Endothelial cell of umbilical vein (primary cell): ENCODE data around the gene SLC16A8. TPM values are rescaled to one million over a fixed set of nuclear protein-coding genes. Genes with fewer than 3 reads are reported as not detected.

Experiments used
- BruUV-seq: library from RNA; stranded (reverse); fragments of 400-500 nt; replicated peaks from 2 replicates; lab custom pipeline; 2021; lab: Mats Ljungman, UMichigan
- CTCF ChIA-PET: fragments of 300-600, 350-600 bp; sonication (Branson Sonifier 250); formaldehyde crosslinking; loops from one replicate; lab custom pipeline; 2021; ENCODE audit warnings: antibody characterized with exemption, inconsistent platforms; lab: Charles Lee
- POLR2A ChIA-PET: fragments of 300-600, 350-600 bp; sonication (Branson Sonifier 250); formaldehyde crosslinking; loops from one replicate; lab custom pipeline; 2021; ENCODE audit warnings: antibody characterized with exemption, inconsistent platforms; lab: Charles Lee
- DNase-seq: peaks from one replicate; pipeline ENCODE4 v3.0.0-alpha.2; 2011; ENCODE audit warnings: low read depth, low spot score
- FAIRE-seq: peaks from 2 replicates; lab custom pipeline; 2011; peaks lifted over from hg19 to GRCh38; lab: Jason Lieb, UNC
- H2AFZ ChIP-seq: 2 replicates; pipeline ENCODE4 v1.6.0; 2012; ENCODE audit warnings: low read depth, low read length, control low read depth, inconsistent platforms
- H3K27ac ChIP-seq: 2 replicates; pipeline ENCODE4 v1.5.1; 2011; ENCODE audit warnings: low read depth, mild to moderate bottlenecking, control low read depth, low read length, moderate library complexity; ENCODE audit not compliant: insufficient read depth
- H3K27me3 ChIP-seq, 2 experiments: 2 replicates each; pipeline versions ENCODE4 v1.6.0 to v1.6.1; 2011; ENCODE audit warnings: low read length in 2 of 2, mixed read lengths in 1 of 2; ENCODE audit not compliant: control insufficient read depth in 2 of 2, insufficient read depth in 2 of 2
- H3K36me3 ChIP-seq, 2 experiments: 2 replicates in 1 of 2; 3 replicates in 1 of 2; pipeline ENCODE4 v1.5.1; 2011; ENCODE audit warnings: low read length in 2 of 2, mild to moderate bottlenecking in 1 of 2, moderate library complexity in 1 of 2; ENCODE audit not compliant: control insufficient read depth in 2 of 2, insufficient read depth in 2 of 2; ENCODE audit errors: extremely low read depth in 1 of 2
- H3K4me1 ChIP-seq: 3 replicates; pipeline ENCODE4 v1.5.1; 2011; ENCODE audit warnings: mild to moderate bottlenecking, low read length; ENCODE audit not compliant: control insufficient read depth, insufficient read depth; ENCODE audit errors: extremely low read depth
- H3K4me2 ChIP-seq: 2 replicates; pipeline ENCODE4 v1.6.1; 2011; ENCODE audit warnings: low read length, control low read depth, mixed read lengths; ENCODE audit not compliant: insufficient read depth
- H3K4me3 ChIP-seq, 3 experiments: fragments of 200-600 bp in 1 of 3; sonication (generic), shearing (Covaris generic) in 1 of 3; replicated peaks in 1 of 3; 2 replicates each; pipeline ENCODE4 v1.5.1; 2011 to 2016; ENCODE audit warnings: control low read depth in 3 of 3, low read length in 3 of 3, mild to moderate bottlenecking in 2 of 3, inconsistent platforms in 1 of 3, low read depth in 1 of 3, moderate library complexity in 1 of 3; ENCODE audit not compliant: insufficient read depth in 1 of 3
- H3K79me2 ChIP-seq: 2 replicates; pipeline ENCODE4 v1.6.0; 2012; ENCODE audit warnings: low read length, inconsistent platforms; ENCODE audit not compliant: control insufficient read depth, insufficient read depth
- H3K9ac ChIP-seq: replicated peaks from 2 replicates; pipeline ENCODE3; 2011; ENCODE audit warnings: low read length, control low read depth; ENCODE audit not compliant: insufficient read depth; ENCODE audit errors: extremely low read depth
- H3K9me1 ChIP-seq: replicated peaks from 3 replicates; pipeline ENCODE4 v1.6.0; 2011; ENCODE audit warnings: mild to moderate bottlenecking, low read length; ENCODE audit not compliant: control insufficient read depth, insufficient read depth; ENCODE audit errors: extremely low read depth
- H3K9me3 ChIP-seq: replicated peaks from 2 replicates; pipeline ENCODE4 v1.5.1; 2012; ENCODE audit warnings: low read length, inconsistent platforms; ENCODE audit not compliant: control insufficient read depth, insufficient read depth
- H4K20me1 ChIP-seq: replicated peaks from 2 replicates; pipeline ENCODE3; 2011; ENCODE audit warnings: mild to moderate bottlenecking, low read length; ENCODE audit not compliant: control insufficient read depth, insufficient read depth; ENCODE audit errors: extremely low read depth
- EZH2 ChIP-seq: IDR thresholded peaks from 2 replicates; pipeline ENCODE4 v1.6.1; 2012; ENCODE audit warnings: borderline replicate concordance, low read depth, mild to moderate bottlenecking, moderate library complexity, low read length, inconsistent platforms; ENCODE audit not compliant: severe bottlenecking
- FOS ChIP-seq: IDR thresholded peaks from 2 replicates; pipeline ENCODE4 v1.6.1; 2011; ENCODE audit warnings: mild to moderate bottlenecking, low read length, moderate library complexity, borderline replicate concordance; ENCODE audit not compliant: insufficient read depth
- GATA2 ChIP-seq: IDR thresholded peaks from 2 replicates; pipeline ENCODE4 v1.7.0; 2011; ENCODE audit warnings: low read depth, mild to moderate bottlenecking, moderate library complexity, mixed read lengths, low read length; ENCODE audit not compliant: insufficient read length, insufficient read depth
- JUN ChIP-seq: IDR thresholded peaks from 2 replicates; pipeline ENCODE4 v1.6.1; 2011; ENCODE audit warnings: borderline replicate concordance, low read depth; ENCODE audit not compliant: insufficient read length, insufficient read depth
- MYC ChIP-seq: IDR thresholded peaks from one replicate; pipeline ENCODE4 v1.6.1; 2011; ENCODE audit warnings: mild to moderate bottlenecking, low read depth, low read length
- POLR2A ChIP-seq: IDR thresholded peaks from 2 replicates; pipeline ENCODE4 v1.6.1; 2012; ENCODE audit warnings: low read depth, mild to moderate bottlenecking, control low read depth, low read length
- POLR2AphosphoS5 ChIP-seq: IDR thresholded peaks from 2 replicates; pipeline ENCODE4 v1.6.1; 2012; ENCODE audit warnings: low read depth, mild to moderate bottlenecking, control low read depth, low read length, moderate library complexity; ENCODE audit not compliant: insufficient read depth
- dilution Hi-C: fragments of 300-500 bp; cut with MboI; formaldehyde crosslinking; loops from one replicate; pipeline ENCODE4 v1.15.0; 2019; ENCODE audit warnings: low sequenced_read_pairs; ENCODE audit not compliant: extremely low pct_ligation_motif_present
- intact Hi-C: fragments of 100-400 bp; cut with micrococcal nuclease; formaldehyde crosslinking; loops from one replicate; pipeline ENCODE4 v1.10.0; 2022
- polyA plus RNA-seq, 4 experiments: library from polyadenylated mRNA; depleted of rRNA in 3 of 4; stranded (reverse) in 3 of 4; unstranded in 1 of 4; fragments of >200 nt; gene quantifications; 2 replicates each; pipeline versions ENCODE4 v1.2.1 to v1.2.3, GENCODE V29; 2011 to 2012; ENCODE audit warnings: missing spikeins in 1 of 4
- total RNA-seq: library from RNA; stranded (reverse); gene quantifications from 2 replicates; pipeline ENCODE4 v1.2.3, GENCODE V29; 2021
- TF ChIP-seq, protein P1 (sequence below), 2 donors: IDR thresholded peaks; 1 replicate in 1 of 2; 2 replicates in 1 of 2; pipeline ENCODE4 v1.5.1; 2011; ENCODE audit warnings: low read length in 2 of 2, mild to moderate bottlenecking in 2 of 2, moderate library complexity in 2 of 2, control low read depth in 1 of 2, inconsistent platforms in 1 of 2, low read depth in 1 of 2; ENCODE audit not compliant: insufficient read depth in 1 of 2; ENCODE audit errors: extremely low read depth in 1 of 2
- TF ChIP-seq, protein P2 (sequence below): IDR thresholded peaks from 2 replicates; pipeline ENCODE4 v1.6.1; 2011; ENCODE audit not compliant: insufficient read depth, insufficient read length

SLC16A8 gene
- total and polyA plus RNA-seq, 2 donors (not counting 3 experiments of a cell fraction or from before 2014, with no cell fraction given), result 0.14 TPM; not detected in 1

DNA sequence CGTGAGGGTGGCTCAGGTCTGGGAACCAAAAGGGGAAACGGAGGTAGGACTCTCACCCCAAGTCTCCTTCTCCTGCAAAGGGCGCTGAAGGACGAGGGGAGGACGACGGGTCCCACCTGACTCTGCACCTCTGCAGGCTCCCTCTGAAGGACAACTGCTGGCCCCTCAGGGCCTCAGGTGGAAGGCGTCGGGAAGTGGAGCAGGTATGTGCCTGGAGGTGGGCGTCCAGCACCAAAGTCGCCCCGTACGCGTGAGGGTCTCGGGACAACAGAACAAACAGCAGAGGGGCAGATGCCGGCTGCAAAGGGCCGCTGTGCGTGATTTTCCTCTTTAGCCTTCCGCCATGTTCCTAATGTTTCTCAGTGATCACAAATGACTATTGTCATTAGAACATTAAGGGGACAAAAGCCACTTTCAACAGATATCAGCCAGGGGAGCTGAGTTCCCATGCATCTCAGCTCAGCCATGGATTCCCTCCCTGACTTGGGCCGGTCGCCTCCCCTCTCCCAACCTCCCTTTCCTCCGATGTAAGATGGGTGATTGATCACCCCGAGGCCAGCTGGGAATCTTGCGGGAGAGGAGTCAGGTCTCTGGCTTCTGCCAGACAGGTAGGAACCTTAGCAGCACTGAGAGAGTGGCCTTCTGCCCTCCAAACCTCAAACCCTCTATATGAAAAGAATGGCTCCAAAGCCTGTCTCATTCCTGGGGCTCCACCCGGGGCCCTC lies 836 bp downstream of the SLC16A8 start:
- H4K20me1 ChIP-seq, result no peaks in the 10 kb centered on the region
- no peak overlapping the region for H2AFZ ChIP-seq
- DNase-seq, result no peak
- intact Hi-C loops, result no loop called here
- H3K36me3 ChIP-seq, result no peaks in the 10 kb centered on the region
- no peak for FAIRE-seq
- no peak overlapping the region for H3K27ac ChIP-seq
- no peak overlapping the region for H3K9ac ChIP-seq
- no peak overlapping the region for H3K4me2 ChIP-seq
- CTCF ChIA-PET, result interaction anchor here (1.0 kb wide), 1 partner anchor 10 kb away, joined by 3 read pairs; no protein-coding TSS in a partner anchor
- dilution Hi-C loops, result no loop called here
- H3K4me1 ChIP-seq, result peaks cover 5% of the 10 kb centered on the region
- BruUV-seq, result no TSS peak
- POLR2A ChIA-PET, result no interaction called here
- H3K4me3 ChIP-seq, result no peak overlapping the region
- TF ChIP-seq FOS (no peak), POLR2A (no peak), POLR2AphosphoS5 (no peak), JUN (no peak), EZH2 (no peak), MYC (no peak), GATA2 (no peak)
- TF ChIP-seq, protein P1, sequence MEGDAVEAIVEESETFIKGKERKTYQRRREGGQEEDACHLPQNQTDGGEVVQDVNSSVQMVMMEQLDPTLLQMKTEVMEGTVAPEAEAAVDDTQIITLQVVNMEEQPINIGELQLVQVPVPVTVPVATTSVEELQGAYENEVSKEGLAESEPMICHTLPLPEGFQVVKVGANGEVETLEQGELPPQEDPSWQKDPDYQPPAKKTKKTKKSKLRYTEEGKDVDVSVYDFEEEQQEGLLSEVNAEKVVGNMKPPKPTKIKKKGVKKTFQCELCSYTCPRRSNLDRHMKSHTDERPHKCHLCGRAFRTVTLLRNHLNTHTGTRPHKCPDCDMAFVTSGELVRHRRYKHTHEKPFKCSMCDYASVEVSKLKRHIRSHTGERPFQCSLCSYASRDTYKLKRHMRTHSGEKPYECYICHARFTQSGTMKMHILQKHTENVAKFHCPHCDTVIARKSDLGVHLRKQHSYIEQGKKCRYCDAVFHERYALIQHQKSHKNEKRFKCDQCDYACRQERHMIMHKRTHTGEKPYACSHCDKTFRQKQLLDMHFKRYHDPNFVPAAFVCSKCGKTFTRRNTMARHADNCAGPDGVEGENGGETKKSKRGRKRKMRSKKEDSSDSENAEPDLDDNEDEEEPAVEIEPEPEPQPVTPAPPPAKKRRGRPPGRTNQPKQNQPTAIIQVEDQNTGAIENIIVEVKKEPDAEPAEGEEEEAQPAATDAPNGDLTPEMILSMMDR (IDR thresholded peaks at IDR 0.05; ENCODE audit: extremely low read depth in 1 of 2, insufficient read depth in 1 of 2, low read depth in 1 of 2, low read length in 2 of 2), result no peak
- TF ChIP-seq, protein P2, sequence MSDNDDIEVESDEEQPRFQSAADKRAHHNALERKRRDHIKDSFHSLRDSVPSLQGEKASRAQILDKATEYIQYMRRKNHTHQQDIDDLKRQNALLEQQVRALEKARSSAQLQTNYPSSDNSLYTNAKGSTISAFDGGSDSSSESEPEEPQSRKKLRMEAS, result no peak
- H3K9me1 ChIP-seq, result no peaks in the 10 kb centered on the region
- no peaks in the 10 kb centered on the region for H3K79me2 ChIP-seq
- H3K27me3 ChIP-seq, result peaks cover 9 to 12% of the 10 kb centered on the region in 2 experiments
- H3K9me3 ChIP-seq, result no peaks in the 10 kb centered on the region
